Daoy (cell line): ENCODE data around the gene CHMP2B. TPM values are rescaled to one million over a fixed set of nuclear protein-coding genes. Genes with fewer than 3 reads are reported as not detected.

ENCODE experiments used
- total RNA-seq: library from RNA; depleted of rRNA; stranded (reverse); fragments of >200 nt; shearing (Covaris generic); gene quantifications from 2 replicates; pipeline ENCODE4 v1.2.3, GENCODE V29; 2014; rRNA removed

CHMP2B gene
- total RNA-seq, 1 experiment from 2014 or later = 23.7 TPM

Other genes with a start within 250 kb of the CHMP2B start
- 8.4 and 15.2 TPM in 2 replicates for gene VGLL3, start 236.2 kb upstream of the CHMP2B start, total RNA-seq
- gene POU1F1, start 49.3 kb downstream of the CHMP2B start, total RNA-seq = not detected in 2 replicates